Activated T-cell treated with anti-CD3 and anti-CD28 coated beads, Interleukin-2, amount 50 U/mL, for 24 hours (primary cell): Measurements from ENCODE around the gene PITPNC1.
A peak's percentile ranks its signal among the peaks of the same experiment; 100 is the strongest.
"Not testable (repeated sequence)": the region's sequence is repeated elsewhere in the genome, so short reads cannot be mapped to it uniquely, and the experiment has no call there.

ENCODE experiments used
- DNase-seq: peaks from one replicate; pipeline ENCODE4 v3.0.0-alpha.2; 2020
- H3K27ac Mint-ChIP-seq: 2 replicates; pipeline ENCODE4 v1.8.0; 2020; ENCODE audit warnings: mild to moderate bottlenecking, mixed read lengths
- H3K27me3 Mint-ChIP-seq: 2 replicates; pipeline ENCODE4 v1.8.0; 2020; ENCODE audit warnings: mixed read lengths
- H3K36me3 Mint-ChIP-seq: 2 replicates; pipeline ENCODE4 v1.8.0; 2020; ENCODE audit warnings: low read depth, mixed read lengths
- H3K4me1 Mint-ChIP-seq: 2 replicates; pipeline ENCODE4 v1.8.0; 2020; ENCODE audit warnings: low read depth, mixed read lengths
- H3K4me3 Mint-ChIP-seq: 2 replicates; pipeline ENCODE4 v1.8.0; 2020; ENCODE audit warnings: mild to moderate bottlenecking, moderate library complexity, mixed read lengths
- H3K9me3 Mint-ChIP-seq: 2 replicates; pipeline ENCODE4 v1.8.0; 2020; ENCODE audit warnings: mixed read lengths

The PITPNC1 gene

GRCh38 chr17:67376737-67377487 lies at the start of gene PITPNC1:
TSS of gene PITPNC1 (plus strand) at chr17:67377281.
- peak; percentile 91 for DNase-seq
- Mint-ChIP-seq H3K4me3 (peak within 1 kb of the TSS; percentile 84), H3K27me3 (no peaks in the 10 kb centered on the region), H3K9me3 (no peaks in the 10 kb centered on the region), H3K36me3 (peaks cover 16% of the 10 kb centered on the region), H3K4me1 (peaks cover 44% of the 10 kb centered on the region), H3K27ac (peak within 1 kb of the TSS; percentile 92)

GRCh38 chr17:67328026-67328425 lies 49.1 kb upstream of the PITPNC1 start:
- Mint-ChIP-seq H3K27ac (no peak overlapping the region), H3K9me3 (no peaks in the 10 kb centered on the region), H3K27me3 (no peaks in the 10 kb centered on the region), H3K4me3 (no peak overlapping the region), H3K4me1 (peaks cover 1% of the 10 kb centered on the region), H3K36me3 (no peaks in the 10 kb centered on the region)
- DNase-seq = no peak

- not testable (repeated sequence) for H3K27me3 Mint-ChIP-seq, H3K4me3 Mint-ChIP-seq, H3K36me3 Mint-ChIP-seq, H3K4me1 Mint-ChIP-seq, H3K9me3 Mint-ChIP-seq, DNase-seq, H3K27ac Mint-ChIP-seq
These were observed 45.5 kb upstream of the PITPNC1 start for GRCh38 chr17:67331381-67332161.

GRCh38 chr17:67332162-67332508 lies 44.9 kb upstream of the PITPNC1 start:
- not testable (repeated sequence) for H3K4me1 Mint-ChIP-seq, H3K27ac Mint-ChIP-seq, H3K4me3 Mint-ChIP-seq, H3K9me3 Mint-ChIP-seq, H3K36me3 Mint-ChIP-seq, H3K27me3 Mint-ChIP-seq, DNase-seq

GRCh38 chr17:67335245-67335835 lies 41.7 kb upstream of the PITPNC1 start:
- H3K36me3 Mint-ChIP-seq = peaks cover 36% of the 10 kb centered on the region
- H3K4me3 Mint-ChIP-seq = no peak overlapping the region

GRCh38 chr17:67336859-67337258 lies 40.2 kb upstream of the PITPNC1 start:
- no peak for DNase-seq
- Mint-ChIP-seq H3K27me3 (no peaks in the 10 kb centered on the region), H3K4me1 (no peaks in the 10 kb centered on the region), H3K9me3 (no peaks in the 10 kb centered on the region), H3K36me3 (peaks cover 50% of the 10 kb centered on the region), H3K27ac (no peak overlapping the region), H3K4me3 (no peak overlapping the region)

More at GRCh38 chr17:67335245-67335835, 41.7 kb upstream of the PITPNC1 start:
- Mint-ChIP-seq H3K27ac (no peak overlapping the region), H3K27me3 (no peaks in the 10 kb centered on the region), H3K9me3 (no peaks in the 10 kb centered on the region), H3K4me1 (no peaks in the 10 kb centered on the region)
- DNase-seq = no peak

GRCh38 chr17:67338353-67338752 lies 38.7 kb upstream of the PITPNC1 start:
- not testable (repeated sequence) for DNase-seq, H3K27ac Mint-ChIP-seq, H3K9me3 Mint-ChIP-seq, H3K4me3 Mint-ChIP-seq, H3K27me3 Mint-ChIP-seq, H3K4me1 Mint-ChIP-seq
- peaks cover 65% of the 10 kb centered on the region for H3K36me3 Mint-ChIP-seq

GRCh38 chr17:67343237-67343636 lies 33.8 kb upstream of the PITPNC1 start:
- peaks cover 99% of the 10 kb centered on the region for H3K36me3 Mint-ChIP-seq
- no peak overlapping the region for H3K4me3 Mint-ChIP-seq
- peak overlapping the region; percentile 18 for H3K27ac Mint-ChIP-seq
- no peaks in the 10 kb centered on the region for H3K27me3 Mint-ChIP-seq
- H3K9me3 Mint-ChIP-seq = no peaks in the 10 kb centered on the region
- H3K4me1 Mint-ChIP-seq = no peaks in the 10 kb centered on the region
- DNase-seq = no peak

GRCh38 chr17:67347826-67348225 lies 29.3 kb upstream of the PITPNC1 start:
- H3K27ac Mint-ChIP-seq = no peak overlapping the region
- DNase-seq = no peak
- H3K9me3 Mint-ChIP-seq = no peaks in the 10 kb centered on the region
- H3K36me3 Mint-ChIP-seq = peaks cover 96% of the 10 kb centered on the region
- H3K27me3 Mint-ChIP-seq = no peaks in the 10 kb centered on the region
- no peaks in the 10 kb centered on the region for H3K4me1 Mint-ChIP-seq
- no peak overlapping the region for H3K4me3 Mint-ChIP-seq

GRCh38 chr17:67349420-67349819 lies 27.7 kb upstream of the PITPNC1 start:
- H3K36me3 Mint-ChIP-seq = peaks cover 96% of the 10 kb centered on the region
- H3K4me1 Mint-ChIP-seq = peaks cover 3% of the 10 kb centered on the region
- no peaks in the 10 kb centered on the region for H3K9me3 Mint-ChIP-seq
- no peaks in the 10 kb centered on the region for H3K27me3 Mint-ChIP-seq
- no peak overlapping the region for H3K27ac Mint-ChIP-seq
- H3K4me3 Mint-ChIP-seq = no peak overlapping the region
- no peak for DNase-seq

GRCh38 chr17:67353161-67353560 lies 23.9 kb upstream of the PITPNC1 start:
- H3K9me3 Mint-ChIP-seq = no peaks in the 10 kb centered on the region
- peak overlapping the region; percentile 29 for H3K27ac Mint-ChIP-seq
- no peak for DNase-seq
- peaks cover 21% of the 10 kb centered on the region for H3K4me1 Mint-ChIP-seq
- peaks cover 94% of the 10 kb centered on the region for H3K36me3 Mint-ChIP-seq
- no peaks in the 10 kb centered on the region for H3K27me3 Mint-ChIP-seq
- H3K4me3 Mint-ChIP-seq = no peak overlapping the region

- Mint-ChIP-seq H3K9me3 (no peaks in the 10 kb centered on the region), H3K27me3 (no peaks in the 10 kb centered on the region), H3K4me3 (no peak overlapping the region), H3K36me3 (peaks cover 93% of the 10 kb centered on the region), H3K4me1 (peaks cover 29% of the 10 kb centered on the region), H3K27ac (peak overlapping the region; percentile 34)
- DNase-seq = no peak
These were observed 23.0 kb upstream of the PITPNC1 start for GRCh38 chr17:67353929-67354574.

GRCh38 chr17:67358612-67359011 lies 18.5 kb upstream of the PITPNC1 start:
- H3K36me3 Mint-ChIP-seq = peaks cover 93% of the 10 kb centered on the region
- H3K4me3 Mint-ChIP-seq = peak overlapping the region; percentile 67
- no peaks in the 10 kb centered on the region for H3K9me3 Mint-ChIP-seq
- peak overlapping the region; percentile 95 for H3K27ac Mint-ChIP-seq
- no peak for DNase-seq
- H3K4me1 Mint-ChIP-seq = peaks cover 71% of the 10 kb centered on the region
- H3K27me3 Mint-ChIP-seq = no peaks in the 10 kb centered on the region

GRCh38 chr17:67359960-67360791 lies 16.9 kb upstream of the PITPNC1 start:
- Mint-ChIP-seq H3K9me3 (no peaks in the 10 kb centered on the region), H3K27me3 (no peaks in the 10 kb centered on the region), H3K36me3 (peaks cover 92% of the 10 kb centered on the region), H3K4me1 (peaks cover 80% of the 10 kb centered on the region), H3K4me3 (peak overlapping the region; percentile 36), H3K27ac (peak overlapping the region; percentile 88)
- DNase-seq = no peak
